ENCODE data around the gene GRIP1.

Gene GRIP1

GRCh38 chr12:66688846-66689439, 10.1 kb upstream of the GRIP1 start:
- H3K36me3 ChIP-seq (replicated peaks), result no peaks in the 10 kb centered on the region
- in situ Hi-C loops (cut with HindIII; ENCODE audit: low pct_ligation_motif_present, low sequenced_read_pairs), result no loop called here
- H3K27ac ChIP-seq, result no peak overlapping the region
- DNase-seq, result peak; percentile 18
- H3K4me3 ChIP-seq (ENCODE audit: low read depth, low read length), result no peak overlapping the region
- peaks cover 2% of the 10 kb centered on the region for H3K27me3 ChIP-seq (replicated peaks)
- peak; percentile 76 for TF ChIP-seq CTCF (IDR thresholded peaks at IDR 0.05; ENCODE audit: low read depth, low read length, missing control alignments)

DNA sequence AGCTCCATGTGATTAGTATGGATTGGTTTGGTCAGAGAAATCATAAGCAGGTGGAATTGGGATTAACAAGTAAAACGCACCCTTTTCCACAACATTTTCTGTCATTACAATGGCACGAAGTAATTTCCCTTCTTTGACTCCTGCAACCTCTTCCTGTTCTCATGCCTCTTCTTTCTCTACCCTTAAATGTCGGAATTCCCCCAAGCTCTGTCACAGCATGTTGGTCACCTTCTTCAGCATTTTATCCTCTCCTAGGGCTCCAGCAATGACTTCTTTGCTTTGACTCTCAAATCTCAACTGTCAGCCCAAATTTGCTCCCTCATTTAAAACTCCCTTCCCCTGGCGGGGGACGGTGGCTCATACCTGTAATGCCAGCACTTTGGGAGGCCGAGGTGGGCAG, 5.3 kb upstream of the GRIP1 start:
- Histone ChIP-seq H3K27me3 (replicated peaks) (peaks cover 14% of the 10 kb centered on the region), H3K27ac (no peak overlapping the region), H3K4me3 (ENCODE audit: low read depth, low read length) (no peak overlapping the region), H3K36me3 (replicated peaks) (no peaks in the 10 kb centered on the region)
- no peak for DNase-seq
- in situ Hi-C loops (cut with HindIII; ENCODE audit: low pct_ligation_motif_present, low sequenced_read_pairs), result no loop called here
- TF ChIP-seq CTCF (IDR thresholded peaks at IDR 0.05; ENCODE audit: low read depth, low read length, missing control alignments), result no peak

DNA sequence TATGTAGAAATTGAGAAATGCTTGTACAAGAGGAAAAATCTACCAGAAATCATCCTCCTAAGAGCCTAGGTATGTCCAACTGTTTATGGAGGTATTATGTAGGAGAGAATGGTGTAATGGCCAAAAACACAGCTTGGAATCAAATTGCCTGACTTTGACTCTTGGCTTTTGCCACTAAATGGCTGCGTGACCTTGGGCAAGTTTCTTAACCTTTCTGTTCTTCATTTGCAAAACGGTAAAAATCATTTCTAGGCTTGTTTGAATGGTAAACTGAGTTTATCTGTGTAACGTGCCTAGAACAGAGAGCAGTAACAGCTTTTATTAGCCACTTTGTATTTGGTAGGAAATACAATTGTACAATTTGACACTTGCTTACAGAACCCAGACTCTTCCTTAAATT, 4.9 kb upstream of the GRIP1 start:
- Histone ChIP-seq H3K27me3 (replicated peaks) (peaks cover 14% of the 10 kb centered on the region), H3K4me3 (ENCODE audit: low read depth, low read length) (no peak overlapping the region), H3K36me3 (replicated peaks) (no peaks in the 10 kb centered on the region), H3K27ac (no peak overlapping the region)
- TF ChIP-seq CTCF (IDR thresholded peaks at IDR 0.05; ENCODE audit: low read depth, low read length, missing control alignments), result no peak
- no peak for DNase-seq
- in situ Hi-C loops (cut with HindIII; ENCODE audit: low pct_ligation_motif_present, low sequenced_read_pairs), result no loop called here

GRCh38 chr12:66683073-66683472, 4.2 kb upstream of the GRIP1 start:
- in situ Hi-C loops (cut with HindIII; ENCODE audit: low pct_ligation_motif_present, low sequenced_read_pairs), result no loop called here
- no peak overlapping the region for H3K4me3 ChIP-seq (ENCODE audit: low read depth, low read length)
- no peak for DNase-seq
- TF ChIP-seq CTCF (IDR thresholded peaks at IDR 0.05; ENCODE audit: low read depth, low read length, missing control alignments), result no peak
- peaks cover 14% of the 10 kb centered on the region for H3K27me3 ChIP-seq (replicated peaks)
- no peaks in the 10 kb centered on the region for H3K36me3 ChIP-seq (replicated peaks)
- H3K27ac ChIP-seq, result no peak overlapping the region

GRCh38 chr12:66679461-66680084, 697 bp upstream of the GRIP1 start:
- no peaks in the 10 kb centered on the region for H3K36me3 ChIP-seq (replicated peaks)
- DNase-seq, result no peak
- in situ Hi-C loops (cut with HindIII; ENCODE audit: low pct_ligation_motif_present, low sequenced_read_pairs), result no loop called here
- no peak for TF ChIP-seq CTCF (IDR thresholded peaks at IDR 0.05; ENCODE audit: low read depth, low read length, missing control alignments)
- no peak overlapping the region for H3K27ac ChIP-seq
- H3K4me3 ChIP-seq (ENCODE audit: low read depth, low read length), result no peak overlapping the region
- H3K27me3 ChIP-seq (replicated peaks), result peaks cover 12% of the 10 kb centered on the region

GRCh38 chr12:66676241-66676640, 2.6 kb downstream of the GRIP1 start:
- H3K4me3 ChIP-seq (ENCODE audit: low read depth, low read length), result no peak overlapping the region
- H3K36me3 ChIP-seq (replicated peaks), result no peaks in the 10 kb centered on the region
- TF ChIP-seq CTCF (IDR thresholded peaks at IDR 0.05; ENCODE audit: low read depth, low read length, missing control alignments), result no peak
- DNase-seq, result no peak
- no peak overlapping the region for H3K27ac ChIP-seq
- peaks cover 4% of the 10 kb centered on the region for H3K27me3 ChIP-seq (replicated peaks)
- in situ Hi-C loops (cut with HindIII; ENCODE audit: low pct_ligation_motif_present, low sequenced_read_pairs), result no loop called here
